Measurements from ENCODE around the gene FAF1. TPM values are rescaled to one million over a fixed set of nuclear protein-coding genes. Genes with fewer than 3 reads are reported as not detected.
"Not testable (repeated sequence)": the region's sequence is repeated elsewhere in the genome, so short reads cannot be mapped to it uniquely, and the experiment has no call there.

The FAF1 gene
- total RNA-seq, 1 donor from 2014 or later = 54.3 TPM

- Mint-ChIP-seq H3K4me3 (ENCODE audit: unreplicated experiment) (no peak overlapping the region), H3K27me3 (ENCODE audit: unreplicated experiment) (peaks cover 1% of the 10 kb centered on the region), H3K9me3 (ENCODE audit: unreplicated experiment) (no peaks in the 10 kb centered on the region), H3K4me1 (ENCODE audit: unreplicated experiment) (peaks cover 7% of the 10 kb centered on the region), H3K36me3 (ENCODE audit: low read depth, unreplicated experiment) (peaks cover 16% of the 10 kb centered on the region), H3K27ac (ENCODE audit: unreplicated experiment) (no peak overlapping the region)
- no peak for TF ChIP-seq CTCF (IDR thresholded peaks at IDR 0.05; ENCODE audit: unreplicated experiment)
- no peak for DNase-seq (ENCODE audit: low spot score)
Measured at GRCh38 chr1:50830621-50831020, 129.4 kb downstream of the FAF1 start.

GRCh38 chr1:50829014-50829958 is 130.8 kb downstream of the FAF1 start:
- Mint-ChIP-seq H3K27me3 (ENCODE audit: unreplicated experiment) (peaks cover 1% of the 10 kb centered on the region), H3K4me3 (ENCODE audit: unreplicated experiment) (no peak overlapping the region), H3K9me3 (ENCODE audit: unreplicated experiment) (no peaks in the 10 kb centered on the region), H3K27ac (ENCODE audit: unreplicated experiment) (no peak overlapping the region), H3K36me3 (ENCODE audit: low read depth, unreplicated experiment) (peaks cover 16% of the 10 kb centered on the region), H3K4me1 (ENCODE audit: unreplicated experiment) (peaks cover 6% of the 10 kb centered on the region)
- DNase-seq (ENCODE audit: low spot score) = no peak
- no peak for TF ChIP-seq CTCF (IDR thresholded peaks at IDR 0.05; ENCODE audit: unreplicated experiment)

- Mint-ChIP-seq H3K4me3 (ENCODE audit: unreplicated experiment) (no peak overlapping the region), H3K9me3 (ENCODE audit: unreplicated experiment) (no peaks in the 10 kb centered on the region), H3K27me3 (ENCODE audit: unreplicated experiment) (peaks cover under 1% of the 10 kb centered on the region), H3K27ac (ENCODE audit: unreplicated experiment) (no peak overlapping the region), H3K4me1 (ENCODE audit: unreplicated experiment) (no peaks in the 10 kb centered on the region), H3K36me3 (ENCODE audit: low read depth, unreplicated experiment) (peaks cover 7% of the 10 kb centered on the region)
- TF ChIP-seq CTCF (IDR thresholded peaks at IDR 0.05; ENCODE audit: unreplicated experiment) = no peak
- no peak for DNase-seq (ENCODE audit: low spot score)
Measured at GRCh38 chr1:50827546-50827945, 132.5 kb downstream of the FAF1 start.

- H3K27me3 Mint-ChIP-seq (ENCODE audit: unreplicated experiment); H3K36me3 Mint-ChIP-seq (ENCODE audit: low read depth, unreplicated experiment); H3K4me1 Mint-ChIP-seq (ENCODE audit: unreplicated experiment); H3K4me3 Mint-ChIP-seq (ENCODE audit: unreplicated experiment); H3K27ac Mint-ChIP-seq (ENCODE audit: unreplicated experiment); H3K9me3 Mint-ChIP-seq (ENCODE audit: unreplicated experiment); DNase-seq (ENCODE audit: low spot score): not testable (repeated sequence)
Measured at GRCh38 chr1:50826792-50827191, 133.3 kb downstream of the FAF1 start.

GRCh38 chr1:50822035-50822776 is 137.9 kb downstream of the FAF1 start:
- DNase-seq (ENCODE audit: low spot score) = no peak
- Mint-ChIP-seq H3K9me3 (ENCODE audit: unreplicated experiment) (no peaks in the 10 kb centered on the region), H3K4me3 (ENCODE audit: unreplicated experiment) (no peak overlapping the region), H3K4me1 (ENCODE audit: unreplicated experiment) (no peaks in the 10 kb centered on the region), H3K27me3 (ENCODE audit: unreplicated experiment) (no peaks in the 10 kb centered on the region), H3K36me3 (ENCODE audit: low read depth, unreplicated experiment) (no peaks in the 10 kb centered on the region), H3K27ac (ENCODE audit: unreplicated experiment) (no peak overlapping the region)
- TF ChIP-seq CTCF (IDR thresholded peaks at IDR 0.05; ENCODE audit: unreplicated experiment) = no peak

All from endothelial cell (in vitro differentiated cells).